NCI-H748 treated with DMSO at 0.1 percent for 48 hours (cell line): ENCODE measurements around the gene REXO1.
"Not testable (repeated sequence)": the region's sequence is repeated elsewhere in the genome, so short reads cannot be mapped to it uniquely, and the experiment has no call there.

ENCODE experiments used
- DNase-seq: peaks from one replicate; lab custom pipeline; 2025; lab: John Stamatoyannopoulos, UW

REXO1 gene

GRCh38 chr19:1876496-1877279 is 28.4 kb upstream of the REXO1 start:
- DNase-seq = not testable (repeated sequence)

- DNase-seq = peak; percentile 57
Measured at GRCh38 chr19:1875646-1876495, 27.6 kb upstream of the REXO1 start.

GRCh38 chr19:1875265-1875645 is 27.0 kb upstream of the REXO1 start:
- not testable (repeated sequence) for DNase-seq

- DNase-seq = no peak
Measured at GRCh38 chr19:1874554-1875185, 26.4 kb upstream of the REXO1 start.

GRCh38 chr19:1873524-1874473 is 25.5 kb upstream of the REXO1 start:
- DNase-seq = no peak

- DNase-seq = no peak
Measured at GRCh38 chr19:1872807-1873523, 24.7 kb upstream of the REXO1 start.

- DNase-seq = no peak
Measured at GRCh38 chr19:1871630-1872029, 23.3 kb upstream of the REXO1 start.

- no peak for DNase-seq
Measured at GRCh38 chr19:1871140-1871597, 22.9 kb upstream of the REXO1 start.

GRCh38 chr19:1868971-1869370 is 20.7 kb upstream of the REXO1 start:
- no peak for DNase-seq

GRCh38 chr19:1867349-1867724 is 19.1 kb upstream of the REXO1 start:
- no peak for DNase-seq

GRCh38 chr19:1866693-1867348 is 18.5 kb upstream of the REXO1 start:
- DNase-seq = no peak

DNA sequence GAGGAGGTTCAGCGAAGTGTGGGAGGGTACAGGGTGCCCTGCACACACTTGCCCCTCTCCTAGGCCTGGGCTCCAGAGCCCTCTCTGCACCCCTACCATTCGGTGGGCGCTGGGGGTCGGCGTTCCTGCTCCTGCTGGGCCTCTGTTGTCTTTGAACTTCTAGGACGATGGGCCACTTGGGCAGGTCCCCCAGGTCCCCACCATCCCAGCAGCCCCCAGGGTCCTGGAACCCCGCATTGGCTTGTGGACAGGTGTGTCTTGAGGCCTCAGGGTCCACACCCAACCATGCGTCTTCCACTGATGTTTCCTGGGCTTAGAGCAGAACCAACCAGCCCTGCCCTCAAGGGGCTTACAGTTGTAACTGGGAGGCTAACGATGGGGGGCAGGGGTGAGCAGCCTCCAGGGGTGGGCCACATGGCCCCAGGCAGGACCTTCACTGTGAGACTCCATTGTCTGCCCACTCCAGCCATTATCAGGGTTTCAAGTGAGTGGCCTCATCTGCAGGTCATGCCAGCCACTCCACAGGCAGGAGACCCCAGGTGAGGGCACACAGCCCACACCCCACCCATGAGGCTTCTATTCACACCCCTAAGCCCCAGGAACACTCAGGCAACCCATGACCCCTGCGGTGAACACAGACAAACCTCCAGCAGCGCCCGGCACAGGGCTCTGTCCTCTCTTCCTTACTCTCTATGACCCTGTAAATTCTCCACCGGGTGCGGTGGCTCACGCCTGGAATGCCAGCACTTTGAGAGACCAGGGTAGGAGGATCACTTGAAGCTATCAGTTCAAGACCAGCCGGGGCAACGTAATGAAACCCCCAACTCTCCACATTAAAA is 17.1 kb upstream of the REXO1 start:
- no peak for DNase-seq

- no peak for DNase-seq
Measured at GRCh38 chr19:1864480-1865171, 16.3 kb upstream of the REXO1 start.

GRCh38 chr19:1863638-1864479 is 15.6 kb upstream of the REXO1 start:
- DNase-seq = peak; percentile 57

DNA sequence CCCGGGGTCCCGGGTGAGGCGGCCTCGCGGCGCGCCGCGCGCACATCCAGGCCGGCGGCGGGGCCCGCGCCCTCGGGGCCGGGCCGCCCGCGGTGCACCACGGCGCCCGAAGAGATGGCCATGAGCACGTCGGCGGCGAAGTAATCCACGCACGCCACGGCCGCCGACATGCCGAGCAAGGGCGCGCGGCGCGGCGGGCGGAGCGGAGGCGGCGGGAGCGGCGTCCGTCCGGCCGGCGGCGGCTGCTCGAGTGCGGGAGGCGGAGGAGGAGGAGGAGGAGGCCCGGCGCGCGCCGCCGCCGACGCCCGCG is 15.0 kb upstream of the REXO1 start, which contains the start of gene KLF16:
Gene KLF16 (minus strand): TSS at position 252 of the 310 bp plus-strand sequence. CDS start 82 bp downstream, at position 170.
- no peak for DNase-seq

- no peak for DNase-seq
Measured at GRCh38 chr19:1862424-1863327, 14.4 kb upstream of the REXO1 start.

- no peak for DNase-seq
Measured at GRCh38 chr19:1862068-1862423, 13.8 kb upstream of the REXO1 start.
